ENCODE measurements around the gene PXDN.

DNA sequence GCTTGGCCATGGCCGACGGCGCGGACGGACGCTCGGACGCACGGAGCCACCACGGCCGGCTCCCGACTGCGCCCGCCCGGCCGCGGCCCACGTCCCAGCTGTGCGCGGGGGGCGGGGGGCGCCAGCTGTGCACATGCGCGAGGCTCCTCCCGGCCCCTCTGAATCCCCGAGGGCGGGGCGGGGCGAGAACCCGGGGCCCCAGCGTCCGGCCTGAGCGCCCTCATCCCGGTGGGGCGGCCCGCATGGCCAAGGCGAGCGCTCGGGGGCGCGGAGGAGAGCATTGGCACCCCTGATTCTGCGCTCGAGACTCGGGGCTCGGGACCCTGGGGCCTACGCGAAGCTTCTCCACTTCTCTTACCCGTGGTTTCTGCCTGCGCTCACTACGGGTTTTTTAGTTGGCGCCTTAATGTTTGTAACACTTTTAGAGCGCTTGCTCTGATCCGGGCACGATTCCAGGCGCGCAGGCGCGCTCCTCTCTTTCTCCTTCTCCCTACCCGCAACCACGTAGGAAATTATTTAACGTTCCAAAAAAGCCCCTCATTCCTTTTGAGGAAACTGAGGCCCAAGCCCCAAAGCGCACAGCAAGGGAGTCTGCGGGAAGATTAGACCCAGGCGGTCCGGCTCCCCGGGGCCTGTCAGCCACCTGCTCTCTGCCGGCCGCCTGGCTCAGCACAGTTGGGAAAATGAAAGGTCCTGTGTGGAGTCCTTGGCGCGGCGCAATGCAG, at the start of gene PXDN:
- TF ChIP-seq CTCF (conservative IDR thresholded peaks at IDR 0.05) (no peak), ZFX (IDR thresholded peaks at IDR 0.05) (0 out of 2 replicates have a peak, but pooled peaks have one; percentile 19)

All from C4-2B (cell line).